Hepatocyte (in vitro differentiated cells): ENCODE results near the gene KRTAP3-1. TPM values are rescaled to one million over a fixed set of nuclear protein-coding genes. Genes with fewer than 3 reads are reported as not detected.

Experiments
- DNase-seq: peaks from one replicate; pipeline ENCODE4 v3.0.0-alpha.2; 2016; ENCODE audit warnings: low spot score
- H2AFZ ChIP-seq: fragments of 200-600 bp; sonication (generic); 2 replicates; pipeline ENCODE4 v1.6.0; 2016; ENCODE audit warnings: antibody characterized with exemption, mild to moderate bottlenecking
- H3K27ac ChIP-seq: fragments of 200-600 bp; sonication (generic); 2 replicates; pipeline ENCODE4 v1.5.1; 2016; ENCODE audit warnings: mild to moderate bottlenecking
- H3K27me3 ChIP-seq: fragments of 200-600 bp; sonication (generic); 2 replicates; pipeline ENCODE4 v1.6.1; 2016
- H3K36me3 ChIP-seq: fragments of 200-600 bp; sonication (generic); replicated peaks from 2 replicates; pipeline ENCODE4 v1.5.1; 2016; ENCODE audit warnings: low read depth; ENCODE audit not compliant: insufficient read depth
- H3K4me1 ChIP-seq: fragments of 200-600 bp; sonication (generic); 2 replicates; pipeline ENCODE4 v1.5.1; 2016; ENCODE audit warnings: mild to moderate bottlenecking, moderate library complexity; ENCODE audit not compliant: insufficient read depth
- H3K4me2 ChIP-seq: fragments of 200-600 bp; sonication (generic); 2 replicates; pipeline ENCODE4 v1.6.0; 2016
- H3K4me3 ChIP-seq: fragments of 200-600 bp; sonication (generic); 2 replicates; pipeline ENCODE4 v1.5.1; 2016; ENCODE audit warnings: mild to moderate bottlenecking
- H3K79me2 ChIP-seq: fragments of 200-600 bp; sonication (generic); 2 replicates; pipeline ENCODE4 v1.6.0; 2017; ENCODE audit warnings: mild to moderate bottlenecking
- H3K9me2 ChIP-seq: fragments of 200-600 bp; sonication (generic); replicated peaks from 2 replicates; pipeline ENCODE4 v1.6.0; 2017; ENCODE audit warnings: mild to moderate bottlenecking; ENCODE audit not compliant: insufficient read depth
- H3K9me3 ChIP-seq: fragments of 200-600 bp; sonication (generic); 2 replicates; pipeline ENCODE4 v1.5.1; 2016; ENCODE audit warnings: low read depth, mild to moderate bottlenecking
- H4K20me1 ChIP-seq: fragments of 200-600 bp; sonication (generic); 2 replicates; pipeline ENCODE4 v1.6.0; 2016; ENCODE audit warnings: mild to moderate bottlenecking; ENCODE audit not compliant: insufficient read depth, poor library complexity, severe bottlenecking
- EZH2 ChIP-seq: fragments of 200-600 bp; sonication (generic); IDR thresholded peaks from 2 replicates; pipeline ENCODE4 v1.6.1; 2016; ENCODE audit warnings: antibody characterized with exemption, mild to moderate bottlenecking, borderline replicate concordance
- EZH2phosphoT487 ChIP-seq: fragments of 200-600 bp; sonication (generic); IDR thresholded peaks from one replicate; pipeline ENCODE4 v1.6.1; 2018; ENCODE audit warnings: antibody characterized with exemption, mild to moderate bottlenecking, low read depth, moderate library complexity; ENCODE audit not compliant: unreplicated experiment, severe bottlenecking
- WGBS: methylation state at CpG from one replicate; pipeline ENCODE4 v1.1.6; 2016; ENCODE audit warnings: low lambda C conversion rate; ENCODE audit errors: missing lambda C conversion rate; 5-methylcytosine and 5-hydroxymethylcytosine counted together
- polyA plus RNA-seq: library from polyadenylated mRNA; unstranded; fragments of >200 nt; fragmentation: Nextera tagmentation; extraction: Ambion mirVana; gene quantifications from 2 replicates; pipeline ENCODE4 v1.2.1, GENCODE V29; 2016
- total RNA-seq: library from RNA; depleted of rRNA; stranded (reverse); fragments of >200 nt; gene quantifications from 2 replicates; pipeline ENCODE4 v1.2.3, GENCODE V29; 2014
- TF ChIP-seq, protein P1 (sequence below): fragments of 200-600 bp; sonication (generic); IDR thresholded peaks from 2 replicates; pipeline ENCODE4 v1.5.1; 2016; ENCODE audit warnings: antibody characterized with exemption, mild to moderate bottlenecking; ENCODE audit not compliant: poor library complexity

The KRTAP3-1 gene
- total and polyA plus RNA-seq, 2 experiments from 2014 or later: 3.4 TPM; not detected in 1

DNA sequence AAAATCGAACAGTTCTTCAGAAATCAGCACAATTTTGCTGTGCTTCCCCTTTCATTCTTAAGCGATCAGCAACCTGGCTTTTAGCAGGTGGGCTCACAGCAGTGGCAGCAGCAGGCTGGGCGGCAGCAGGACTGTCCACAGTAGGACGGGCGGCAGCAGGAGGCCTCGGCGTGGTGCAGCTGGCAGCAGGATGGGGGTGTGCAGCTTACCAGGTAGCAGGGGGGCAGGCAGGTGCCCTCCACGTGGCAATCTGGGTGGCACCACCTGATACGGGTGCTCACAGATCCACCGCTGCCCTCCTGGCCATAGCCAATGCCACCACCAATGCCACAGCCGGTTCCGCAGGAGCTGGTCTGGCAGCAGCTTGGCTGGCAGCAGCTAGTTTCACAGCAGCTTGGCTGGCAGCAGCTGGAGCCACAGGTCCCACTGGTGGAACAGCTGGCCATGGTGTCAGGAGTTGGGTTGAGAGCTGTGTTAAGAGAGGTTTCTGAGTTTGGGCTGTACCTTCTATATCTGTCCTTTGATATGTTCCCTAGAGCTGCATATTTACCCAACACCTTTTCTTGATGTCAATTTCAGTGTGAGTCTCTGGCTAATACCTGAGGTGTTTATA, 20.8 kb upstream of the KRTAP3-1 start, which contains the start of gene KRTAP1-4:
TSS of gene KRTAP1-4 (minus strand) at position 563 of the 613 bp plus-strand sequence. CDS start at position 446, 117 bp downstream.
- Histone ChIP-seq H3K27ac (no peak within 1 kb of the TSS), H3K4me1 (no peaks in the 10 kb centered on the region), H3K9me2 (no peaks in the 10 kb centered on the region), H3K27me3 (peaks cover 3% of the 10 kb centered on the region), H3K9me3 (no peaks in the 10 kb centered on the region), H3K36me3 (no peaks in the 10 kb centered on the region), H3K4me3 (no peak within 1 kb of the TSS), H3K4me2 (no peak within 1 kb of the TSS), H4K20me1 (no peaks in the 10 kb centered on the region), H2AFZ (no peak within 1 kb of the TSS), H3K79me2 (no peaks in the 10 kb centered on the region)
- WGBS: 89% methylated on average over 11 of the region's 12 CpGs
- TF ChIP-seq EZH2 (no peak), EZH2phosphoT487 (no peak)
- TF ChIP-seq, protein P1, sequence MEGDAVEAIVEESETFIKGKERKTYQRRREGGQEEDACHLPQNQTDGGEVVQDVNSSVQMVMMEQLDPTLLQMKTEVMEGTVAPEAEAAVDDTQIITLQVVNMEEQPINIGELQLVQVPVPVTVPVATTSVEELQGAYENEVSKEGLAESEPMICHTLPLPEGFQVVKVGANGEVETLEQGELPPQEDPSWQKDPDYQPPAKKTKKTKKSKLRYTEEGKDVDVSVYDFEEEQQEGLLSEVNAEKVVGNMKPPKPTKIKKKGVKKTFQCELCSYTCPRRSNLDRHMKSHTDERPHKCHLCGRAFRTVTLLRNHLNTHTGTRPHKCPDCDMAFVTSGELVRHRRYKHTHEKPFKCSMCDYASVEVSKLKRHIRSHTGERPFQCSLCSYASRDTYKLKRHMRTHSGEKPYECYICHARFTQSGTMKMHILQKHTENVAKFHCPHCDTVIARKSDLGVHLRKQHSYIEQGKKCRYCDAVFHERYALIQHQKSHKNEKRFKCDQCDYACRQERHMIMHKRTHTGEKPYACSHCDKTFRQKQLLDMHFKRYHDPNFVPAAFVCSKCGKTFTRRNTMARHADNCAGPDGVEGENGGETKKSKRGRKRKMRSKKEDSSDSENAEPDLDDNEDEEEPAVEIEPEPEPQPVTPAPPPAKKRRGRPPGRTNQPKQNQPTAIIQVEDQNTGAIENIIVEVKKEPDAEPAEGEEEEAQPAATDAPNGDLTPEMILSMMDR: no peak
- no peak for DNase-seq

GRCh38 chr17:41026715-41027471, 18.0 kb upstream of the KRTAP3-1 start, which contains the start of gene KRTAP1-5:
Gene KRTAP1-5, minus strand, starts transcription at chr17:41027208. Its CDS starts 53 bp downstream, at chr17:41027155.
- H2AFZ ChIP-seq: no peak within 1 kb of the TSS
- H3K79me2 ChIP-seq: no peaks in the 10 kb centered on the region
- no peak for DNase-seq
- peaks cover 3% of the 10 kb centered on the region for H3K27me3 ChIP-seq
- no peak within 1 kb of the TSS for H3K4me3 ChIP-seq
- no peaks in the 10 kb centered on the region for H3K9me3 ChIP-seq
- TF ChIP-seq EZH2 (no peak), EZH2phosphoT487 (no peak)
- TF ChIP-seq, protein P1: no peak
- 77% methylated on average over 9 of the region's 9 CpGs for WGBS
- no peak within 1 kb of the TSS for H3K27ac ChIP-seq
- H3K4me2 ChIP-seq: no peak within 1 kb of the TSS
- no peaks in the 10 kb centered on the region for H3K4me1 ChIP-seq
- no peaks in the 10 kb centered on the region for H3K36me3 ChIP-seq
- no peaks in the 10 kb centered on the region for H3K9me2 ChIP-seq
- no peaks in the 10 kb centered on the region for H4K20me1 ChIP-seq

GRCh38 chr17:41024697-41025096, 15.8 kb upstream of the KRTAP3-1 start:
- no peak for DNase-seq
- Histone ChIP-seq H3K79me2 (no peaks in the 10 kb centered on the region), H3K4me3 (no peak overlapping the region), H3K4me2 (no peak overlapping the region), H3K9me3 (no peaks in the 10 kb centered on the region), H4K20me1 (no peaks in the 10 kb centered on the region), H2AFZ (no peak overlapping the region), H3K27ac (no peak overlapping the region), H3K27me3 (no peaks in the 10 kb centered on the region), H3K4me1 (no peaks in the 10 kb centered on the region), H3K36me3 (no peaks in the 10 kb centered on the region), H3K9me2 (no peaks in the 10 kb centered on the region)
- no peak for TF ChIP-seq EZH2
- TF ChIP-seq, protein P1: no peak
- no peak for TF ChIP-seq EZH2phosphoT487
- WGBS: 93% methylated on average over 3 of the region's 3 CpGs
